ENCODE results near the gene PASK.
A peak's percentile ranks its signal among the peaks of the same experiment; 100 is the strongest.

DNA sequence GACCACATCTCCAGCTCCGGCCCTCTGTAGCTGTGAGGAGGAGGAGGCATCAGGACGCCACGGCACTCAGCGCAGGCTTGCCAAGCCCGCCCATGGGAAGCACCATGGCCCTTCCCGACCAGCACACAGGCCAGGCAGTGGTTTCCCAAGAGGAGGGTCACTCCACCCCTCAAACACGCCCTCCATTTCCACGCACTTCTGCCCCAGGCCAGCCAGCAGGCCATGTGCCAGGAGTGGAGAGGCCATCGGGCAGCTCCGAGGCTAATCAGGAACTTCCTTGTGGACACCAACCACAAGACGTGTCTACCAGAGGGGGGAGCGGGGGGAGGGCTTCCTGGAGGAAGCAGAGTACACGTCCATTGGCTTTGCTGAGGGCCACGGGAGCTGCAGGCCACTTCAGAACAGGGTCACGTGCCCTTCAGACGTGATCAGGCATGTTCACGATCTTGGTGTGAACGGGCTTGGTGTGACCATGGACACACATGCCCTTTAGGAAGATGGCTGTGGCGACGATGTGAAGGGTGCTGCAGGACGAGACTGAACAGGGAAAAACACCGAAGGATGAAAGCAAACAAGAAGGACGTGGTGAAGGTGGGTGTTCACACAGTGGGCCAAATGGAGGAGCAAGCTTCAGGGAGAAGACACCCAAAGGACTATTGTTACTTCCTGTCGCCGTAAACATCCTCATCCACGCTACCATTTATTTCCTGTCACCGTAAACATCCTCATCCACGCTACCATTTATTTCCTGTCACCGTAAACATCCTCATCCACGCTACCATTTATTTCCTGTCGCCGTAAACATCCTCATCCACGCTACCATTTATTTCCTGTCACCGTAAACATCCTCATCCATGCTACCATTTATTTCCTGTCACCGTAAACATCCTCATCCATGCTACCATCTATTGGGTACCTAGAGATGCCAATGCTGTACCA lies 40.7 kb downstream of the PASK start:
- TF ChIP-seq, protein P1, sequence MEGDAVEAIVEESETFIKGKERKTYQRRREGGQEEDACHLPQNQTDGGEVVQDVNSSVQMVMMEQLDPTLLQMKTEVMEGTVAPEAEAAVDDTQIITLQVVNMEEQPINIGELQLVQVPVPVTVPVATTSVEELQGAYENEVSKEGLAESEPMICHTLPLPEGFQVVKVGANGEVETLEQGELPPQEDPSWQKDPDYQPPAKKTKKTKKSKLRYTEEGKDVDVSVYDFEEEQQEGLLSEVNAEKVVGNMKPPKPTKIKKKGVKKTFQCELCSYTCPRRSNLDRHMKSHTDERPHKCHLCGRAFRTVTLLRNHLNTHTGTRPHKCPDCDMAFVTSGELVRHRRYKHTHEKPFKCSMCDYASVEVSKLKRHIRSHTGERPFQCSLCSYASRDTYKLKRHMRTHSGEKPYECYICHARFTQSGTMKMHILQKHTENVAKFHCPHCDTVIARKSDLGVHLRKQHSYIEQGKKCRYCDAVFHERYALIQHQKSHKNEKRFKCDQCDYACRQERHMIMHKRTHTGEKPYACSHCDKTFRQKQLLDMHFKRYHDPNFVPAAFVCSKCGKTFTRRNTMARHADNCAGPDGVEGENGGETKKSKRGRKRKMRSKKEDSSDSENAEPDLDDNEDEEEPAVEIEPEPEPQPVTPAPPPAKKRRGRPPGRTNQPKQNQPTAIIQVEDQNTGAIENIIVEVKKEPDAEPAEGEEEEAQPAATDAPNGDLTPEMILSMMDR (IDR thresholded peaks at IDR 0.05 in 8 of 11, conservative IDR thresholded peaks at IDR 0.05 in 3 of 11), result no peak
- TF ChIP-seq POLR2AphosphoS5 (IDR thresholded peaks at IDR 0.05) (peak; percentile 5 to 51 (median 35)), POLR2A (IDR thresholded peaks at IDR 0.05) (no peak)

All from spleen (tissue), 7 donors.